OCI-LY3 (cell line): ENCODE measurements around the gene RGL1.

Source experiments
- CTCF ChIP-seq: fragments of 200-600, 300-600 bp; sonication (generic); IDR thresholded peaks from 2 replicates; pipeline ENCODE4 v1.5.1; 2014; ENCODE audit warnings: antibody characterized with exemption, low read length, low read depth
- EZH2phosphoT487 ChIP-seq: fragments of 200-600 bp; shearing (Covaris generic); IDR thresholded peaks from 2 replicates; pipeline ENCODE4 v1.6.1; 2018; ENCODE audit warnings: antibody characterized with exemption, mixed run types, low read depth

DNA sequence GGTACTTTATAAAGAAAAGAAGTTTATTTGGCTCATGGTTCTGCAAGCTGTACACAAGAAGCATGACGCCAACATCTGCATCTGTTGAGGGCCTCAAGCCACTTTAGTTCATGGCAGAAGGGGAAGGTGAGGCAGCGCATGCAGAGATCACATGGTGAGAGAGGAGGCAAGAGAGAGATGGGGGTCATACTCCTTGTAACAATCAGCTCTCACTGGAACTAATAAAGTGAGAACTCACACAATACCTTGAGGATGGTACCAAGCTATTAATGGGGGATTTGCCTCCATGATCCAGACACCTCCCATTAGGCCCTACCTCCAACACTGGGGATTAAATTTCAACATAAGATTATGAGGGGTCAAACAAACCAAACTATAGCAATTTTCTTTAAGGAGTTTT lies 3.3 kb upstream of the RGL1 start:
- no peak for TF ChIP-seq CTCF
- TF ChIP-seq EZH2phosphoT487, result no peak
